IPS DF 19.7 (cell line): Measurements from ENCODE around the gene CXCL9.
"Not testable (repeated sequence)": the region's sequence is repeated elsewhere in the genome, so short reads cannot be mapped to it uniquely, and the experiment has no call there.

Experiments
- DNase-seq: peaks from one replicate; pipeline ENCODE4 v3.0.0-alpha.2; 2013; ENCODE audit warnings: low read depth, low spot score

The CXCL9 gene

DNA sequence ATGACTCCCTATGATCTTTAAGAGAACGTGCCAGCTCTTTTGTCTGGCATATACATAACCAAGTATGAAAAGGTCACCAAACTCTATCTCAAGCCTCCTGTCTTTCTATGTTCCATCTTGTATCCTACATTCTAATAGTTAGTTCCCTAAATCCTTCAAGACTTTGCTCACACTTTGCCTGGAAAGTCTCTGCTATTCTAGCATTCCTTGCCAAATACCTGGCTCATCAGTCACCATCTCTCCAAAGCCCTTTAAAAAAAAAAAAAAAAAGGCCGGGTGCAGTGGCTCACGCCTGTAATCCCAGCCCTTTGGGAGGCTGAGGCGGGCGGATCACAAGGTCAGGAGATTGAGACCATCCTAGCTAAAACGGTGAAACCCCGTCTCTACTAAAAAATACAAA, 48.8 kb downstream of the CXCL9 start:
- not testable (repeated sequence) for DNase-seq

DNA sequence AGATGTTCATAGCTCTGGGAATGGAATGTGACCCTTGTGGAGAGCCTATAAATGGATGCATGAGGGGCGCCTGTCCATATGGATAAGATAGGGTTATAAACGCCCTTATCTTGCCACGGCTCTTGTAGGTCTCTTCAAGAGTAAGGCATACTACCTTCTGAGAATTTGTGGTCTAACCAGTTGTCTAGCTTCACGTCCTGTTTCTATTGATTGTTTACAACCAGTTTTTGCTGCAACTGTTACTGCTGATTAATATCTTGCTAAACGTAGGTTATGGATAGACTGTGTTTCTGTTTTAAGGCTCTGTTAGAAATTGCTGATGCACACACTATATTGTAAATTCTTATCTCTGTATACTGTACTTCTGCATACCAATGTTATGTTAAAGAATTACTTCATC, 52.5 kb downstream of the CXCL9 start:
- DNase-seq: not testable (repeated sequence)

- DNase-seq: no peak
These were observed 53.8 kb downstream of the CXCL9 start for GRCh38 chr4:75953509-75953908.
